ENCODE measurements around the gene COMMD9. TPM values are rescaled to one million over a fixed set of nuclear protein-coding genes. Genes with fewer than 3 reads are reported as not detected.

The COMMD9 gene
- total and polyA plus RNA-seq, 2 experiments from 2014 or later = 42.2 to 85.3 TPM

DNA sequence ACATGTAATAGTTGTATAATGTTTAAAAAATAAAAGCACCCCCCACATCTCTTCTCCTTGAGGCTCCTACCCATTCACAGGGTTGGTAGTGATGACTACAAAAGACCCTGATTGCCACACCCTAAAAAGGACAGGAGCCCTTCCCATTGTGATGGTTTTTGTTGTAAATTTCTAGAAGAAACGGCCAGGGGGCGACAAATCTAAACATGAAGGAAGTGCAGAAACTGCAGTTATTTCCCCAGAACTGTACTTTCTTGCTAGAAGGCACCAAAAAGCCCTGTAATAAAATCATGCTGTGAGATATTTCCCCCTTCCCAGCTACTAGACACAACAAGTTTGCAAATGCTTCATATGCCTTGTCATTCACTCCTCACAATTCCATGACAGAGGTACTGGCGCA, 17.7 kb upstream of the COMMD9 start:
- DNase-seq = peak; percentile 61
- TF ChIP-seq EZH2phosphoT487 (IDR thresholded peaks at IDR 0.05; ENCODE audit: insufficient read depth, low read depth) = no peak
- TF ChIP-seq EZH2 (IDR thresholded peaks at IDR 0.05; ENCODE audit: insufficient read depth, poor library complexity, severe bottlenecking) = no peak
- WGBS, 2 experiments (ENCODE audit: low coverage in 1 of 2, low lambda C conversion rate in 2 of 2, missing lambda C conversion rate in 2 of 2) = 35 to 39% methylated on average over 3 of the region's 3 CpGs

DNA sequence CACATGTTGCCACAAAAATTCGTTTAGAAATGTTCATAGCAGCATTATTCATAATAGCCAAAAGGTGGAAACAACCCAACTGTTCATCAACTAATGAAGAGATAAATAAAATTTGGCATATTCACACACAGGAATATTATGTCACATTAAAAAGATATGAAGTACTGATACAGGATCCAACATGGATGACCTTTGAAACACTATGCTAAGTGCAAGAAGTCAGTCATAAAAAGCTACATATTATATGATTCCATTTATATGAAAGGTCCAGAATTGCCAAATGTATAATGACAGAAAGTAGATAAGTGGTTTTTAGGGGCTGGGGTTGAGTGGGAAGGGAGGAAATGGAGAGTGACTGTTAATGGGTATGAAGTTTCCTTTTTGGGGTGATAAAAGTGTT, 15.8 kb upstream of the COMMD9 start:
- no peak overlapping the region for H2AFZ ChIP-seq
- no peak overlapping the region for H3K4me2 ChIP-seq (ENCODE audit: unreplicated experiment)
- H3F3A ChIP-seq (ENCODE audit: insufficient read depth) = no peaks in the 10 kb centered on the region
- no peaks in the 10 kb centered on the region for H3K36me3 ChIP-seq (ENCODE audit: low read depth)
- no peaks in the 10 kb centered on the region for H3K79me2 ChIP-seq (ENCODE audit: insufficient read depth)
- H3K9me3 ChIP-seq (ENCODE audit: low read depth) = no peaks in the 10 kb centered on the region
- in situ Hi-C loops (cut with MboI) = no loop called here
- no peaks in the 10 kb centered on the region for H3K9me2 ChIP-seq (ENCODE audit: insufficient read depth)
- H3K27me3 ChIP-seq (replicated peaks; ENCODE audit: insufficient read depth) = no peaks in the 10 kb centered on the region
- H3K4me3 ChIP-seq = no peak overlapping the region
- no peaks in the 10 kb centered on the region for H4K20me1 ChIP-seq (ENCODE audit: insufficient read depth)
- WGBS, 2 experiments (ENCODE audit: low coverage in 1 of 2, low lambda C conversion rate in 2 of 2, missing lambda C conversion rate in 2 of 2) = 0 to 2% methylated on average over 1 of the region's 1 CpG
- no peak overlapping the region for H3K9ac ChIP-seq
- no peak for DNase-seq
- peaks cover 10% of the 10 kb centered on the region; the same call in 1 of the 2 replicates for H3K4me1 ChIP-seq (ENCODE audit: insufficient read depth)
- H3K27ac ChIP-seq = no peak overlapping the region
- no peak for TF ChIP-seq EZH2 (IDR thresholded peaks at IDR 0.05; ENCODE audit: insufficient read depth, poor library complexity, severe bottlenecking)
- TF ChIP-seq EZH2phosphoT487 (IDR thresholded peaks at IDR 0.05; ENCODE audit: insufficient read depth, low read depth) = no peak

More for the DNA sequence above, 17.7 kb upstream of the COMMD9 start:
- Histone ChIP-seq H3K9me3 (ENCODE audit: low read depth) (no peaks in the 10 kb centered on the region), H4K20me1 (ENCODE audit: insufficient read depth) (no peaks in the 10 kb centered on the region), H3K9ac (no peak overlapping the region), H3K4me2 (ENCODE audit: unreplicated experiment) (no peak overlapping the region), H3K27me3 (replicated peaks; ENCODE audit: insufficient read depth) (no peaks in the 10 kb centered on the region), H3K36me3 (ENCODE audit: low read depth) (no peaks in the 10 kb centered on the region), H3K4me3 (no peak overlapping the region), H3K79me2 (ENCODE audit: insufficient read depth) (no peaks in the 10 kb centered on the region), H3K4me1 (ENCODE audit: insufficient read depth) (peaks cover 11% of the 10 kb centered on the region; the same call in 1 of the 2 replicates), H3F3A (ENCODE audit: insufficient read depth) (no peaks in the 10 kb centered on the region), H3K9me2 (ENCODE audit: insufficient read depth) (no peaks in the 10 kb centered on the region), H3K27ac (no peak overlapping the region), H2AFZ (no peak overlapping the region)
- in situ Hi-C loops (cut with MboI) = no loop called here

- Histone ChIP-seq H3K27ac (no peak overlapping the region), H3K4me1 (ENCODE audit: insufficient read depth) (peaks cover 10% of the 10 kb centered on the region; the same call in 1 of the 2 replicates), H3K27me3 (replicated peaks; ENCODE audit: insufficient read depth) (no peaks in the 10 kb centered on the region), H3K4me3 (no peak overlapping the region), H3F3A (ENCODE audit: insufficient read depth) (no peaks in the 10 kb centered on the region), H3K79me2 (ENCODE audit: insufficient read depth) (no peaks in the 10 kb centered on the region), H3K4me2 (ENCODE audit: unreplicated experiment) (no peak overlapping the region), H3K9me2 (ENCODE audit: insufficient read depth) (no peaks in the 10 kb centered on the region), H2AFZ (no peak overlapping the region), H3K9me3 (ENCODE audit: low read depth) (no peaks in the 10 kb centered on the region), H4K20me1 (ENCODE audit: insufficient read depth) (no peaks in the 10 kb centered on the region), H3K9ac (no peak overlapping the region), H3K36me3 (ENCODE audit: low read depth) (no peaks in the 10 kb centered on the region)
- peak; percentile 39 for DNase-seq
- 13 to 15% methylated on average over 1 of the region's 1 CpG for WGBS, 2 experiments (ENCODE audit: low coverage in 1 of 2, low lambda C conversion rate in 2 of 2, missing lambda C conversion rate in 2 of 2)
- no peak for TF ChIP-seq EZH2 (IDR thresholded peaks at IDR 0.05; ENCODE audit: insufficient read depth, poor library complexity, severe bottlenecking)
- no peak for TF ChIP-seq EZH2phosphoT487 (IDR thresholded peaks at IDR 0.05; ENCODE audit: insufficient read depth, low read depth)
- in situ Hi-C loops (cut with MboI) = no loop called here
Measured at GRCh38 chr11:36304351-36304750, 15.1 kb upstream of the COMMD9 start.

DNA sequence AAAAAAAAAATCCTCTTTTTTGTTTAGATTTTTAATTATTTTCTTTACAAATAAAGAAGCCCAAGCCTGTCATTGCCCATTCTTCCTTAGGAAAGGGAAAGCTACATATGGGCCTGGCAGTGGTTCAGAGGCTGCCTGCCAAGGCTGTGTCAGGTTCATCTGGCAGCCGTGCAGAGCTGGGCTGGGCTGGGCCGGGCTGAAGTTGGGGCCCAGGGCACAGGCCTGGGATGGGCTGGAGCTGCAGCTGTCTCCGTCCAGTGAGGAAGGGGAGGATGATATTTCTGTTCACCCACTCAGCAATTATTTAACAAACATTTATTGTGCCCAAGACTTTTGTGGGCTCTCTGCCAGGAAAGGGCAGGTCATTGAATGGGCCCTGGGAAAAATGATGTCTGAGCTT, 11.4 kb upstream of the COMMD9 start:
- Histone ChIP-seq H3K9me2 (ENCODE audit: insufficient read depth) (no peaks in the 10 kb centered on the region), H3F3A (ENCODE audit: insufficient read depth) (peaks cover 12% of the 10 kb centered on the region), H2AFZ (no peak overlapping the region), H3K9ac (no peak overlapping the region), H3K27me3 (replicated peaks; ENCODE audit: insufficient read depth) (no peaks in the 10 kb centered on the region), H4K20me1 (ENCODE audit: insufficient read depth) (no peaks in the 10 kb centered on the region), H3K9me3 (ENCODE audit: low read depth) (no peaks in the 10 kb centered on the region), H3K4me3 (no peak overlapping the region), H3K36me3 (ENCODE audit: low read depth) (no peaks in the 10 kb centered on the region), H3K79me2 (ENCODE audit: insufficient read depth) (no peaks in the 10 kb centered on the region), H3K4me1 (ENCODE audit: insufficient read depth) (peaks cover 16% of the 10 kb centered on the region), H3K4me2 (ENCODE audit: unreplicated experiment) (no peak overlapping the region), H3K27ac (no peak overlapping the region)
- 34 to 46% methylated on average over 3 of the region's 3 CpGs for WGBS, 2 experiments (ENCODE audit: low coverage in 1 of 2, low lambda C conversion rate in 2 of 2, missing lambda C conversion rate in 2 of 2)
- in situ Hi-C loops (cut with MboI) = no loop called here
- TF ChIP-seq EZH2 (IDR thresholded peaks at IDR 0.05; ENCODE audit: insufficient read depth, poor library complexity, severe bottlenecking) (no peak), EZH2phosphoT487 (IDR thresholded peaks at IDR 0.05; ENCODE audit: insufficient read depth, low read depth) (no peak)
- peak; percentile 50 for DNase-seq

Data from GM23248 (cell line).